Measurements from ENCODE around the gene LSAMP. TPM values are rescaled to one million over a fixed set of nuclear protein-coding genes. Genes with fewer than 3 reads are reported as not detected.

Gene LSAMP
- total and polyA plus RNA-seq, 8 donors: 17.3 to 28.0 (median 26.0) TPM

DNA sequence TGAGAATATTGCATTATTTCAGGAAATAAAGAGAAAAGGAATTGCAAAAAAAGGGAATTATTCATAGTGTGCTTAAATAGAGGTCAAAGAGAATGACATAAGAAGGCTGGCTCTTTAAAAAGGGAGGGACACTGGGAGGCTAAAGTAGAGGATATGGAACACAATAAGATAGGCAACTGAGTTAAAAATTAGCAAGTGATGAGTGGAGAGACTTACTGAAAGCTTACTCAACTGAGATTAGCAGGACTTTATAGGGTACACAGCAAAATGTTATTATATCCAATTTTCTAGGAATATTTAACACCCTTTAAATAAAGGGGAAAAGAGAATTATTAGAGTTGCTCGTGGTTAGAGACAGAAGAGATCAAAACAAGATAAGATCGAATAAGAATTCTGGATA, 375.2 kb downstream of the LSAMP start:
- intact Hi-C loops (cut with DNase I): no loop called here
- TF ChIP-seq, protein P1, sequence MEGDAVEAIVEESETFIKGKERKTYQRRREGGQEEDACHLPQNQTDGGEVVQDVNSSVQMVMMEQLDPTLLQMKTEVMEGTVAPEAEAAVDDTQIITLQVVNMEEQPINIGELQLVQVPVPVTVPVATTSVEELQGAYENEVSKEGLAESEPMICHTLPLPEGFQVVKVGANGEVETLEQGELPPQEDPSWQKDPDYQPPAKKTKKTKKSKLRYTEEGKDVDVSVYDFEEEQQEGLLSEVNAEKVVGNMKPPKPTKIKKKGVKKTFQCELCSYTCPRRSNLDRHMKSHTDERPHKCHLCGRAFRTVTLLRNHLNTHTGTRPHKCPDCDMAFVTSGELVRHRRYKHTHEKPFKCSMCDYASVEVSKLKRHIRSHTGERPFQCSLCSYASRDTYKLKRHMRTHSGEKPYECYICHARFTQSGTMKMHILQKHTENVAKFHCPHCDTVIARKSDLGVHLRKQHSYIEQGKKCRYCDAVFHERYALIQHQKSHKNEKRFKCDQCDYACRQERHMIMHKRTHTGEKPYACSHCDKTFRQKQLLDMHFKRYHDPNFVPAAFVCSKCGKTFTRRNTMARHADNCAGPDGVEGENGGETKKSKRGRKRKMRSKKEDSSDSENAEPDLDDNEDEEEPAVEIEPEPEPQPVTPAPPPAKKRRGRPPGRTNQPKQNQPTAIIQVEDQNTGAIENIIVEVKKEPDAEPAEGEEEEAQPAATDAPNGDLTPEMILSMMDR (IDR thresholded peaks at IDR 0.05): no peak
- ATAC-seq (no peak), DNase-seq (no peak)
- no peaks in the 10 kb centered on the region for H3K27me3 ChIP-seq
- H3K36me3 ChIP-seq: no peaks in the 10 kb centered on the region
- H3K9me3 ChIP-seq: no peaks in the 10 kb centered on the region
- H3K4me3 ChIP-seq: no peak overlapping the region
- no peak overlapping the region for H3K27ac ChIP-seq
- H3K4me1 ChIP-seq: no peaks in the 10 kb centered on the region

DNA sequence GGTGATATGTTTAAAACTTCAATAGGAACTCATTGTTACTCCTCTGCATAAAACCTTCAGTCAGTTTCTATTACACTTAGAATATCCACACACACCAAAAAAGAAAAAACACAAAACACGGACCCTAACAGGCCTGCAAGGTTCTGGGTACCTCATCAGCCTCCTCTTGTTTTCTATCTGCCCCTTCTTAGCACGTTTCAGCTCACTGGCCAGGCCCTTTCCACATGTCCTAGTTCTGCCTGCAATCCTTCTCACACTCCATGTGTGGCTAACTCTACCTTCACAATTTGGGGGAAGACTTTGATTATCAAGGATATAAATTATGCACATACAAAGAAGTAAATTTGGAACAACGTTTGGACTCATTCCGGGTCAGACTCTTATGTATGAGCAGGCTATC, 376.3 kb downstream of the LSAMP start:
- intact Hi-C loops (cut with DNase I): no loop called here
- ATAC-seq (no peak), DNase-seq (no peak)
- Histone ChIP-seq H3K4me3 (no peak overlapping the region), H3K36me3 (no peaks in the 10 kb centered on the region), H3K27me3 (no peaks in the 10 kb centered on the region), H3K9me3 (no peaks in the 10 kb centered on the region), H3K4me1 (no peaks in the 10 kb centered on the region), H3K27ac (no peak overlapping the region)
- TF ChIP-seq, protein P1 (IDR thresholded peaks at IDR 0.05): no peak

DNA sequence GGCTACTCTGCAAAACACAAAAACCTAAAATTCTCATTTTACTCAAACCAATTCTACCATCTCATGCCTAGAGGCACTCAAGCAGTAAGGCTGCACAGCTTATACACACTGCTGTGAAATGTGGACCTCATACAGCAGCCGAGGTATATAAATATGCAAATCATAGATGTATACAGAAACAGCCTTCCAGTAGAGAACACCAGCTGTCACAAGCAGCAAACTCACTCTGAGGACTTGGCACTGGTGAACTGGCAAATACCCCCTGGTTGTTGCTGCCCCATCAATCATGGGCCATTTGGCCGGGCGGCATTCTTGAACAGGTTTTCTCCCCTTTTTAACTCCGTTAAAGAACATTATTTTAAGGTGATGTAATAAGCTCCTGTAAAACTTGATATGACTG, 378.0 kb downstream of the LSAMP start:
- Histone ChIP-seq H3K4me1 (no peaks in the 10 kb centered on the region), H3K4me3 (no peak overlapping the region), H3K9me3 (no peaks in the 10 kb centered on the region), H3K27me3 (no peaks in the 10 kb centered on the region), H3K36me3 (no peaks in the 10 kb centered on the region), H3K27ac (no peak overlapping the region)
- DNase-seq (no peak), ATAC-seq (no peak)
- intact Hi-C loops (cut with DNase I): no loop called here
- TF ChIP-seq, protein P1 (IDR thresholded peaks at IDR 0.05): no peak

DNA sequence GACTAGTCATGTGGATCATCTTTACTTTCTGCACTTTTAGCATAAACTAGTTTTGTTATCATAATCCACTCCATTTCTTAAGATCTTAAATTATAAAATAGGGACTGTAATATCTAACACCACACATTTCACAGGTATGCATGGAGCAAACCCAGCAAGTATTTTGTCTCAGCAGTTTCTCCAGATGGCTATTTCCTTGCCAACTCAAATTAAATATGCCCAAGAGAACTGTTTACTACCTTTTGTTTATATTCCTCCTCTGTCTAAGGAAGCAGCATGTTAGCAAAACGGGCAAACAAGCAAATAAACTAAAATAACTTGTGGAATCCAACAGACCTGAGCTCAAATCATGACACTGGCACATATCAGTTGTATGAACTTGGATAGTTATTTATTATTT, 379.8 kb downstream of the LSAMP start:
- no peak for DNase-seq
- H3K36me3 ChIP-seq: no peaks in the 10 kb centered on the region
- H3K27ac ChIP-seq: no peak overlapping the region
- no peaks in the 10 kb centered on the region for H3K27me3 ChIP-seq
- H3K4me1 ChIP-seq: no peaks in the 10 kb centered on the region
- H3K4me3 ChIP-seq: no peak overlapping the region
- intact Hi-C loops (cut with DNase I): no loop called here
- TF ChIP-seq, protein P1 (IDR thresholded peaks at IDR 0.05): no peak
- no peak for ATAC-seq
- no peaks in the 10 kb centered on the region for H3K9me3 ChIP-seq

DNA sequence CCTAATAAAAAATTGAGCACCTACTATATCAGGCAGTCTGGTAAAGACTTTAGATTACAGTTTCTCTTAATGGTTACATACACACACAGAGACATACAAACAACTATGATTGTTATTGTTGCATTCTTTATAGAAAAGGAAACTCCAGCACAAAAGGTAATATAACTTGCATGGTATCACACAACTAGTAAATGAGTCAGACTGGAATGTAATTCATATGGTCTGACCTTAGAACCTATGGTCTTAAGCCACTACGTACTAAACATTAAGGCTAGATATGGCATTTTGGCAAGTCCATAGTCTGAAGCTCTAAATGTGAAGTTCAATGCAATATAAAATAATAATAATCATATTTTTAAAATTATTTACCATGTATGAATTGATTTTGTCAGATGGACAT, 380.6 kb downstream of the LSAMP start:
- TF ChIP-seq, protein P1 (IDR thresholded peaks at IDR 0.05): no peak
- Histone ChIP-seq H3K27ac (no peak overlapping the region), H3K4me1 (no peaks in the 10 kb centered on the region), H3K27me3 (no peaks in the 10 kb centered on the region), H3K36me3 (no peaks in the 10 kb centered on the region), H3K4me3 (no peak overlapping the region), H3K9me3 (no peaks in the 10 kb centered on the region)
- DNase-seq (no peak), ATAC-seq (no peak)
- intact Hi-C loops (cut with DNase I): no loop called here

Data from left lung (tissue), 10 donors.